ENCODE data around the gene BTBD9.

The BTBD9 gene

DNA sequence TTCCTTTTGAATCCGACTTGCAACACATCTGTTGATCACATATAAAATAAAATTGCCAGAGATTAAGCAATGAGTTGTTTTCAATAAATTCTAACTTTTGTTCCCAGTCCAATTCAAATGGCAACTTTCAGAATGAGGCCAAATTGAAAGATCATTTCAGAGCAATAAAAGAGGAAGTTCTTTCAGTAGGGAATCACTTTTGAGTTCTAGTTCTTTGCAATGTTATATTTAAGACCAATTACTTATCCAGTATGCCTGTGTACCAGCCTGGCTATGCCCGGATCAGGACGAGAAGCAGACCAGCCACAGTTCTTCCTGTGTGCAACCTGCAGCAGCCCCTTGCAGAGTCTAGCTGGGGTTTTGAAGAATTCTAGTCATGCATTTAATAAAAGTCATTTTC, 232.5 kb downstream of the BTBD9 start:
- Histone ChIP-seq H3K4me1 (ENCODE audit: insufficient read depth, low read length) (no peaks in the 10 kb centered on the region), H3K27me3 (ENCODE audit: insufficient read depth, low read length, poor library complexity) (no peaks in the 10 kb centered on the region), H3K4me2 (ENCODE audit: insufficient read depth, low read length) (no peak overlapping the region), H4K20me1 (ENCODE audit: insufficient read depth, low read length) (no peaks in the 10 kb centered on the region), H3K9me3 (ENCODE audit: insufficient read depth, low read length, severe bottlenecking) (no peaks in the 10 kb centered on the region), H2AFZ (ENCODE audit: low read depth, low read length) (no peak overlapping the region), H3K79me2 (ENCODE audit: insufficient read depth, low read length) (no peaks in the 10 kb centered on the region), H3K4me3 (ENCODE audit: low read depth in 1 of 2, low read length in 2 of 2) (no peak overlapping the region), H3K36me3 (ENCODE audit: insufficient read depth, low read length) (no peaks in the 10 kb centered on the region), H3K9ac (ENCODE audit: low read depth, low read length) (no peak overlapping the region), H3K27ac (ENCODE audit: low read length) (no peak overlapping the region)
- no peak for ATAC-seq (ENCODE audit: insufficient read depth, low read depth)
- TF ChIP-seq EZH2 (IDR thresholded peaks at IDR 0.05; ENCODE audit: borderline replicate concordance, low read depth, low read length, severe bottlenecking) = no peak
- TF ChIP-seq CTCF (IDR thresholded peaks at IDR 0.05; ENCODE audit: borderline replicate concordance, extremely low read depth, low read length, poor library complexity, severe bottlenecking) = no peak
- no peak for DNase-seq

DNA sequence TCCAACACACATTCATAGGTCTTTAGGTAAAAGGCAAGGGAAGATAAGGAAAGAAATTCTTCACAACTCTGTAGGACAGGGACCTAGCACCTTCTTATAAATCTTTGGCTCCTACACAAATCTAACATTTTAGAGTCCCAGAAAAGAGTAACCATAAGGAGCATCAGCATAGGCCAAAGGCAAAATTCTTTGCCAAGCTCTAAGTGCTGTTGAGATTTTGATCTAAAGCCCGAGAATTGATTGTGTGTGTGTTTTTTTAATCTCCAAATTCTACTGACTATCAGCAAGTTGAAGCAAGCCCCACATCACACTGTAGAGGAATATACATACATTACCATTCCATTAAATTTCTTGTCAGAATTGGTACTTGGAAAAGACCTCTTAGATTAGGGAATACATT, 233.6 kb downstream of the BTBD9 start:
- Histone ChIP-seq H2AFZ (ENCODE audit: low read depth, low read length) (no peak overlapping the region), H4K20me1 (ENCODE audit: insufficient read depth, low read length) (no peaks in the 10 kb centered on the region), H3K4me3 (ENCODE audit: low read depth in 1 of 2, low read length in 2 of 2) (no peak overlapping the region), H3K79me2 (ENCODE audit: insufficient read depth, low read length) (no peaks in the 10 kb centered on the region), H3K36me3 (ENCODE audit: insufficient read depth, low read length) (no peaks in the 10 kb centered on the region), H3K9me3 (ENCODE audit: insufficient read depth, low read length, severe bottlenecking) (no peaks in the 10 kb centered on the region), H3K9ac (ENCODE audit: low read depth, low read length) (no peak overlapping the region), H3K27ac (ENCODE audit: low read length) (no peak overlapping the region), H3K4me1 (ENCODE audit: insufficient read depth, low read length) (no peaks in the 10 kb centered on the region), H3K27me3 (ENCODE audit: insufficient read depth, low read length, poor library complexity) (no peaks in the 10 kb centered on the region), H3K4me2 (ENCODE audit: insufficient read depth, low read length) (no peak overlapping the region)
- no peak for TF ChIP-seq CTCF (IDR thresholded peaks at IDR 0.05; ENCODE audit: borderline replicate concordance, extremely low read depth, low read length, poor library complexity, severe bottlenecking)
- TF ChIP-seq EZH2 (IDR thresholded peaks at IDR 0.05; ENCODE audit: borderline replicate concordance, low read depth, low read length, severe bottlenecking) = no peak
- DNase-seq (no peak), ATAC-seq (ENCODE audit: insufficient read depth, low read depth) (no peak)

DNA sequence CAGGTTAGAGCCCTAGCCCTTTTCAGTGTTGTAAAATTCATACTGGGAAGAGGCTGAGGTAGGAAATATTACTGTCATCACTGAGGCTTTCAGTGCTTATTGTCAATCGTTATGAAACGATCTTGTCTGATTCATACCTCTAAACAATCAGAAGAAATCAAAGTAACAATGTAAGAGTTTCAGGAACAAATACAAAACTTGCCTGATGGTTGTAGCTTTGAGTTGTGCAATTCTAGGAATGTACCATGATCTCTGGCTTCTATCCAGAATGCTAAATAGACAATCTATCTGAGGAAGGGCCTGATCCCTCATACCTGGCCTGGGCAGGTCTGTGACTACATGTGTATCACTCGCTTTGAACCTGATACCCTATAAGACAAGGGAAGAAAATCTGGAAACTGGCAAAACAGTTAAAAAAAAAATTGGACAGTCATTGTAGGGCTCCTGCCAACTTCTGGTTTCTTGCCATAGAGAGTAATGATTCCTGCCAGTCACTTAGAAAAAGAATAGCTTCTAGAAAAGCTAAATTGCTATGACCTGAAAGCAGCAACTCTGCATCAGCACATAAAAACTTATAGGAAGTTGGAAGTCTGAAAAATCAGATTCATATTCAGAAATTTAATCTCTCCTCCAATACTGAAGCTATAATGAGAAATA, 234.7 kb downstream of the BTBD9 start:
- H3K9ac ChIP-seq (ENCODE audit: low read depth, low read length) = no peak overlapping the region
- H3K79me2 ChIP-seq (ENCODE audit: insufficient read depth, low read length) = no peaks in the 10 kb centered on the region
- no peaks in the 10 kb centered on the region for H3K36me3 ChIP-seq (ENCODE audit: insufficient read depth, low read length)
- H3K9me3 ChIP-seq (ENCODE audit: insufficient read depth, low read length, severe bottlenecking) = no peaks in the 10 kb centered on the region
- no peak for ATAC-seq (ENCODE audit: insufficient read depth, low read depth)
- no peaks in the 10 kb centered on the region for H3K4me1 ChIP-seq (ENCODE audit: insufficient read depth, low read length)
- TF ChIP-seq EZH2 (IDR thresholded peaks at IDR 0.05; ENCODE audit: borderline replicate concordance, low read depth, low read length, severe bottlenecking) (no peak), CTCF (IDR thresholded peaks at IDR 0.05; ENCODE audit: borderline replicate concordance, extremely low read depth, low read length, poor library complexity, severe bottlenecking) (no peak)
- DNase-seq = no peak
- no peak overlapping the region for H3K4me3 ChIP-seq (ENCODE audit: low read depth in 1 of 2, low read length in 2 of 2)
- no peaks in the 10 kb centered on the region for H4K20me1 ChIP-seq (ENCODE audit: insufficient read depth, low read length)
- H3K4me2 ChIP-seq (ENCODE audit: insufficient read depth, low read length) = no peak overlapping the region
- H3K27me3 ChIP-seq (ENCODE audit: insufficient read depth, low read length, poor library complexity) = no peaks in the 10 kb centered on the region
- no peak overlapping the region for H2AFZ ChIP-seq (ENCODE audit: low read depth, low read length)
- no peak overlapping the region for H3K27ac ChIP-seq (ENCODE audit: low read length)

Measured in DND-41 (cell line).